ENCODE data around the gene REEP6. TPM values are rescaled to one million over a fixed set of nuclear protein-coding genes. Genes with fewer than 3 reads are reported as not detected.
"Not testable (repeated sequence)": the region's sequence is repeated elsewhere in the genome, so short reads cannot be mapped to it uniquely, and the experiment has no call there.

The REEP6 gene
- total RNA-seq, 3 donors from 2014 or later (not counting 1 experiment from before 2014, with no cell fraction given) = 3.9 to 5.0 (median 4.3) TPM

GRCh38 chr19:1531587-1531986, 40.6 kb downstream of the REEP6 start:
- ATAC-seq (no peak), DNase-seq (no peak)
- intact Hi-C loops (cut with micrococcal nuclease) = no loop called here
- Mint-ChIP-seq H3K27ac (no peak overlapping the region), H3K4me1 (no peaks in the 10 kb centered on the region), H3K27me3 (ENCODE audit: low read depth in 2 of 2) (peaks cover 0 to 12% of the 10 kb centered on the region in 2 donors), H3K9me3 (no peaks in the 10 kb centered on the region), H3K4me3 (no peak overlapping the region), H3K36me3 (no peaks in the 10 kb centered on the region)
- Histone ChIP-seq H3K4me3 (ENCODE audit: low read length) (no peak overlapping the region), H3K9me3 (ENCODE audit: control insufficient read depth, insufficient read depth, low read length) (no peaks in the 10 kb centered on the region), H3K27me3 (ENCODE audit: control insufficient read depth, insufficient read depth, low read length) (no peaks in the 10 kb centered on the region), H3K27ac (ENCODE audit: low read length) (no peak overlapping the region), H3K36me3 (ENCODE audit: control insufficient read depth, insufficient read depth, low read length) (no peaks in the 10 kb centered on the region), H3K4me1 (ENCODE audit: control insufficient read depth, insufficient read depth, low read length) (no peaks in the 10 kb centered on the region)
- TF ChIP-seq, protein P1, sequence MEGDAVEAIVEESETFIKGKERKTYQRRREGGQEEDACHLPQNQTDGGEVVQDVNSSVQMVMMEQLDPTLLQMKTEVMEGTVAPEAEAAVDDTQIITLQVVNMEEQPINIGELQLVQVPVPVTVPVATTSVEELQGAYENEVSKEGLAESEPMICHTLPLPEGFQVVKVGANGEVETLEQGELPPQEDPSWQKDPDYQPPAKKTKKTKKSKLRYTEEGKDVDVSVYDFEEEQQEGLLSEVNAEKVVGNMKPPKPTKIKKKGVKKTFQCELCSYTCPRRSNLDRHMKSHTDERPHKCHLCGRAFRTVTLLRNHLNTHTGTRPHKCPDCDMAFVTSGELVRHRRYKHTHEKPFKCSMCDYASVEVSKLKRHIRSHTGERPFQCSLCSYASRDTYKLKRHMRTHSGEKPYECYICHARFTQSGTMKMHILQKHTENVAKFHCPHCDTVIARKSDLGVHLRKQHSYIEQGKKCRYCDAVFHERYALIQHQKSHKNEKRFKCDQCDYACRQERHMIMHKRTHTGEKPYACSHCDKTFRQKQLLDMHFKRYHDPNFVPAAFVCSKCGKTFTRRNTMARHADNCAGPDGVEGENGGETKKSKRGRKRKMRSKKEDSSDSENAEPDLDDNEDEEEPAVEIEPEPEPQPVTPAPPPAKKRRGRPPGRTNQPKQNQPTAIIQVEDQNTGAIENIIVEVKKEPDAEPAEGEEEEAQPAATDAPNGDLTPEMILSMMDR (IDR thresholded peaks at IDR 0.05) = no peak
- WGBS (ENCODE audit: insufficient coverage) = 93% methylated on average over 11 of the region's 11 CpGs

GRCh38 chr19:1532003-1532402, 41.0 kb downstream of the REEP6 start:
- intact Hi-C loops (cut with micrococcal nuclease) = no loop called here
- H3K4me3 ChIP-seq (ENCODE audit: low read length) = no peak overlapping the region
- no peaks in the 10 kb centered on the region for H3K27me3 ChIP-seq (ENCODE audit: control insufficient read depth, insufficient read depth, low read length)
- WGBS (ENCODE audit: insufficient coverage) = 84% methylated on average over 9 of the region's 9 CpGs
- Mint-ChIP-seq H3K27ac (no peak overlapping the region), H3K27me3 (ENCODE audit: low read depth in 2 of 2) (peaks cover 0 to 9% of the 10 kb centered on the region in 2 donors), H3K36me3 (no peaks in the 10 kb centered on the region), H3K4me3 (no peak overlapping the region), H3K9me3 (no peaks in the 10 kb centered on the region), H3K4me1 (no peaks in the 10 kb centered on the region)
- H3K9me3 ChIP-seq (ENCODE audit: control insufficient read depth, insufficient read depth, low read length) = no peaks in the 10 kb centered on the region
- TF ChIP-seq, protein P1 (IDR thresholded peaks at IDR 0.05) = no peak
- ATAC-seq (no peak), DNase-seq (no peak)
- H3K27ac ChIP-seq (ENCODE audit: low read length) = no peak overlapping the region
- H3K4me1 ChIP-seq (ENCODE audit: control insufficient read depth, insufficient read depth, low read length) = no peaks in the 10 kb centered on the region
- H3K36me3 ChIP-seq (ENCODE audit: control insufficient read depth, insufficient read depth, low read length) = no peaks in the 10 kb centered on the region

GRCh38 chr19:1533510-1534150, 42.6 kb downstream of the REEP6 start:
- H3K4me1 Mint-ChIP-seq = no peaks in the 10 kb centered on the region
- no peak overlapping the region for H3K4me3 Mint-ChIP-seq
- H3K9me3 Mint-ChIP-seq = no peaks in the 10 kb centered on the region
- Histone ChIP-seq H3K27ac (ENCODE audit: low read length) (no peak overlapping the region), H3K4me3 (ENCODE audit: low read length) (no peak overlapping the region), H3K9me3 (ENCODE audit: control insufficient read depth, insufficient read depth, low read length) (no peaks in the 10 kb centered on the region), H3K36me3 (ENCODE audit: control insufficient read depth, insufficient read depth, low read length) (no peaks in the 10 kb centered on the region), H3K27me3 (ENCODE audit: control insufficient read depth, insufficient read depth, low read length) (no peaks in the 10 kb centered on the region), H3K4me1 (ENCODE audit: control insufficient read depth, insufficient read depth, low read length) (no peaks in the 10 kb centered on the region)
- TF ChIP-seq, protein P1 (IDR thresholded peaks at IDR 0.05) = no peak
- 77% methylated on average over 23 of the region's 23 CpGs for WGBS (ENCODE audit: insufficient coverage)
- DNase-seq = no peak
- ATAC-seq = no peak
- peaks cover 0 to 4% of the 10 kb centered on the region in 2 donors for H3K27me3 Mint-ChIP-seq (ENCODE audit: low read depth in 2 of 2)
- intact Hi-C loops (cut with micrococcal nuclease) = no loop called here
- H3K36me3 Mint-ChIP-seq = no peaks in the 10 kb centered on the region
- H3K27ac Mint-ChIP-seq = no peak overlapping the region

DNA sequence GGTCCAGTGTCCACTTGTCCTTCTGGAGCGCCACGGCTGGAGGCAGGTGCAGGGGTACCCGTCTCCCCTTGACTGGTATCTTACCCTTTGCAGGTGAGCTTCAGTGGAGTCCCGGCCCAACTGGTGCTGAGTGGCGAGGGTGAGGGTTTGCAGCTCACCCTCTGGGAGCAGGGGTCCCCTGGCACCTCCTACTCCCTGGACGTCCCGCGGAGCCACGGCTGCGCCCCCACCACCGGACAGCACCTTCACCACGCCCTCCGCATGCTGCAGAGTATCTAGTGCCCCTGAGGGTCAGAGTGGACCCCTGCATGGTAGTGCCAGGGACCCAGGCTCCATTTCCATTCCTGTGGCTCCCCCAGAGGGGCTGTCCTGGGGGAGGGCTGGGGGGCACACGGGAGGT, 44.0 kb downstream of the REEP6 start:
- Mint-ChIP-seq H3K9me3 (no peaks in the 10 kb centered on the region), H3K27ac (no peak overlapping the region), H3K36me3 (no peaks in the 10 kb centered on the region), H3K27me3 (ENCODE audit: low read depth in 2 of 2) (peaks cover 0 to 4% of the 10 kb centered on the region in 2 donors), H3K4me3 (no peak overlapping the region), H3K4me1 (no peaks in the 10 kb centered on the region)
- ATAC-seq = no peak
- intact Hi-C loops (cut with micrococcal nuclease) = no loop called here
- Histone ChIP-seq H3K4me3 (ENCODE audit: low read length) (no peak overlapping the region), H3K9me3 (ENCODE audit: control insufficient read depth, insufficient read depth, low read length) (no peaks in the 10 kb centered on the region), H3K27ac (ENCODE audit: low read length) (no peak overlapping the region), H3K27me3 (ENCODE audit: control insufficient read depth, insufficient read depth, low read length) (no peaks in the 10 kb centered on the region), H3K36me3 (ENCODE audit: control insufficient read depth, insufficient read depth, low read length) (no peaks in the 10 kb centered on the region), H3K4me1 (ENCODE audit: control insufficient read depth, insufficient read depth, low read length) (no peaks in the 10 kb centered on the region)
- no peak for DNase-seq
- TF ChIP-seq, protein P1 (IDR thresholded peaks at IDR 0.05) = no peak
- 87% methylated on average over 14 of the region's 14 CpGs for WGBS (ENCODE audit: insufficient coverage)

- H3K36me3 Mint-ChIP-seq; H3K27ac Mint-ChIP-seq; H3K4me1 ChIP-seq (ENCODE audit: control insufficient read depth, insufficient read depth, low read length); H3K9me3 Mint-ChIP-seq; H3K27ac ChIP-seq (ENCODE audit: low read length); H3K4me3 Mint-ChIP-seq; H3K27me3 ChIP-seq (ENCODE audit: control insufficient read depth, insufficient read depth, low read length); H3K4me1 Mint-ChIP-seq; H3K36me3 ChIP-seq (ENCODE audit: control insufficient read depth, insufficient read depth, low read length); H3K4me3 ChIP-seq (ENCODE audit: low read length); intact Hi-C loops (cut with micrococcal nuclease); DNase-seq; H3K27me3 Mint-ChIP-seq (ENCODE audit: low read depth in 2 of 2); ATAC-seq; H3K9me3 ChIP-seq (ENCODE audit: control insufficient read depth, insufficient read depth, low read length): not testable (repeated sequence)
- WGBS (ENCODE audit: insufficient coverage) = 96% methylated on average over 7 of the region's 7 CpGs
Measured at GRCh38 chr19:1535699-1536098, 44.7 kb downstream of the REEP6 start.

Data from natural killer cell (primary cell).